Stomach smooth muscle (tissue), 2 donors: ENCODE measurements around the gene DNAAF1.
"Not testable (repeated sequence)": the region's sequence is repeated elsewhere in the genome, so short reads cannot be mapped to it uniquely, and the experiment has no call there.

Experiments
- H3K27ac ChIP-seq: one replicate; pipeline ENCODE4 v1.7.0; 2013; ENCODE audit warnings: mild to moderate bottlenecking, low read length, inconsistent platforms
- H3K27me3 ChIP-seq, 2 donors: one replicate each; pipeline ENCODE4 v1.7.0; 2013; ENCODE audit warnings: low read length in 2 of 2; ENCODE audit not compliant: insufficient read depth in 2 of 2, control insufficient read depth in 1 of 2
- H3K36me3 ChIP-seq, 2 donors: one replicate each; pipeline ENCODE4 v1.7.0; 2013; ENCODE audit warnings: low read length in 2 of 2; ENCODE audit not compliant: control insufficient read depth in 2 of 2, insufficient read depth in 2 of 2
- H3K4me1 ChIP-seq: one replicate; pipeline ENCODE4 v1.7.0; 2013; ENCODE audit warnings: low read length; ENCODE audit not compliant: control insufficient read depth, insufficient read depth
- H3K4me3 ChIP-seq, 2 donors: one replicate each; pipeline ENCODE4 v1.7.0; 2013; ENCODE audit warnings: low read length in 2 of 2
- H3K9ac ChIP-seq, 2 donors: one replicate each; pipeline ENCODE4 v1.7.0; 2013; ENCODE audit warnings: low read length in 2 of 2, mild to moderate bottlenecking in 1 of 2
- H3K9me3 ChIP-seq, 2 donors: one replicate each; pipeline ENCODE4 v1.7.0; 2013; ENCODE audit warnings: low read length in 2 of 2; ENCODE audit not compliant: control insufficient read depth in 2 of 2
- donor health status: healthy.
- donor health status: Pancreatic carcinoma.

DNAAF1 gene

GRCh38 chr16:84197466-84198128 lies 52.5 kb downstream of the DNAAF1 start:
- Histone ChIP-seq H3K27ac (no peak overlapping the region), H3K4me1 (no peaks in the 10 kb centered on the region), H3K9me3 (no peaks in the 10 kb centered on the region)

DNA sequence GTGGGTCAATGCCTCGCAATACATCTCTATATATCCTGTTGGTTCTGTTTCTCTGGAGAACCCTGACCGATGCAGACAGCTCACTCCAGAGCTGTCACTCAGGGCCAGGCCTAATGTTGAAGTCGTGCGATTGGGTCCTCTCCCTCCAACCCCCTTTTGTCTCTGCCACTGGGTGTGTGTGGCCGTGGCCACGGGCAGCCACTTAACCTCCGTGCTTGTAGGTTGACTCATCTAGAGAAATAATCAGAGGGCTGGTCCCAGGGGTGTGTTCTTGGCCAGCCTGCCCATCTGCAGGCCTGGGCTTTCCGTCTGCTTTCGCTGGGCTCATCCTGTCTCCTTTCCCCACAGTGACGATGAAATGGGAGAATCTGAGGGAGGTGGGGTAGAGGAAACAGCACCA lies 53.3 kb downstream of the DNAAF1 start:
- H3K27me3 ChIP-seq = peaks cover 0 to 5% of the 10 kb centered on the region in 2 donors
- no peaks in the 10 kb centered on the region for H3K4me1 ChIP-seq
- H3K4me3 ChIP-seq = no peak overlapping the region
- H3K9me3 ChIP-seq = no peaks in the 10 kb centered on the region
- H3K27ac ChIP-seq = no peak overlapping the region
- no peaks in the 10 kb centered on the region for H3K36me3 ChIP-seq
- H3K9ac ChIP-seq = no peak overlapping the region

More at GRCh38 chr16:84197466-84198128, 52.5 kb downstream of the DNAAF1 start:
- H3K9ac ChIP-seq = no peak overlapping the region
- H3K4me3 ChIP-seq = no peak overlapping the region
- H3K36me3 ChIP-seq = no peaks in the 10 kb centered on the region
- H3K27me3 ChIP-seq = peaks cover 0 to 5% of the 10 kb centered on the region in 2 donors

- Histone ChIP-seq H3K36me3 (no peaks in the 10 kb centered on the region), H3K27me3 (peaks cover 0 to 5% of the 10 kb centered on the region in 2 donors), H3K9me3 (no peaks in the 10 kb centered on the region), H3K27ac (no peak overlapping the region), H3K4me1 (no peaks in the 10 kb centered on the region), H3K4me3 (no peak overlapping the region), H3K9ac (no peak overlapping the region)
Observed at GRCh38 chr16:84199097-84199496, 54.0 kb downstream of the DNAAF1 start.

GRCh38 chr16:84199861-84200260 lies 54.8 kb downstream of the DNAAF1 start:
- Histone ChIP-seq H3K9me3 (no peaks in the 10 kb centered on the region), H3K27me3 (peaks cover 0 to 5% of the 10 kb centered on the region in 2 donors), H3K4me3 (no peak overlapping the region), H3K9ac (no peak overlapping the region), H3K27ac (no peak overlapping the region), H3K36me3 (no peaks in the 10 kb centered on the region), H3K4me1 (no peaks in the 10 kb centered on the region)

GRCh38 chr16:84204551-84204950 lies 59.4 kb downstream of the DNAAF1 start:
- not testable (repeated sequence) for H3K36me3 ChIP-seq, H3K27me3 ChIP-seq, H3K27ac ChIP-seq, H3K9me3 ChIP-seq, H3K4me3 ChIP-seq, H3K9ac ChIP-seq, H3K4me1 ChIP-seq

- H3K27me3 ChIP-seq, H3K36me3 ChIP-seq, H3K9ac ChIP-seq, H3K4me3 ChIP-seq, H3K27ac ChIP-seq, H3K4me1 ChIP-seq, H3K9me3 ChIP-seq: not testable (repeated sequence)
Observed at GRCh38 chr16:84205123-84205522, 60.0 kb downstream of the DNAAF1 start.

GRCh38 chr16:84205976-84206691 lies 61.0 kb downstream of the DNAAF1 start:
- no peak overlapping the region for H3K27ac ChIP-seq
- no peak overlapping the region for H3K4me3 ChIP-seq
- no peaks in the 10 kb centered on the region for H3K27me3 ChIP-seq
- no peak overlapping the region for H3K9ac ChIP-seq
- no peaks in the 10 kb centered on the region for H3K36me3 ChIP-seq
- H3K9me3 ChIP-seq = no peaks in the 10 kb centered on the region
- no peaks in the 10 kb centered on the region for H3K4me1 ChIP-seq

- Histone ChIP-seq H3K9me3 (no peaks in the 10 kb centered on the region), H3K27ac (no peak overlapping the region), H3K36me3 (no peaks in the 10 kb centered on the region), H3K4me3 (no peak overlapping the region), H3K27me3 (no peaks in the 10 kb centered on the region), H3K4me1 (no peaks in the 10 kb centered on the region), H3K9ac (no peak overlapping the region)
Observed at GRCh38 chr16:84207251-84207650, 62.1 kb downstream of the DNAAF1 start.

DNA sequence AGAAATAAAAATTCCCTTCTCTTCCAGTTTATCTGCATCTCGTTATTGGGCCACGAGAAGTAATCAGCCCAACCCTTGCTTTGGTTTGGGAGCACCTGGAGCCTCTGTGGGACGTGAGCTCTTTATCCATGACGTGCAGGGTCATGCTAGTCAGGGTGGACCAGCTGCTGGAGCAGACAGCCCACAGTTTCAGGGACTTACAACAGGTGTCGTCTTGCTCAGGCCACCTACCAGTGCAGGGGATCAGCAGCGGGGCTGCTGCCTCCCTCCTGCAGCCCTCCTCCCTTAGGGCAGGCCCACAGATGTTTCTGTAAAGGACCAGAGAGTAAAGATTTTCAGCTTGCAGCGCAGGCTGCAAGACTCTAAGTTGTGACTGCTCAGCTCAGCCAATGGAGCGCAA lies 62.8 kb downstream of the DNAAF1 start:
- Histone ChIP-seq H3K9ac (no peak overlapping the region), H3K4me1 (no peaks in the 10 kb centered on the region), H3K4me3 (no peak overlapping the region), H3K36me3 (no peaks in the 10 kb centered on the region), H3K9me3 (no peaks in the 10 kb centered on the region), H3K27ac (no peak overlapping the region), H3K27me3 (no peaks in the 10 kb centered on the region)

GRCh38 chr16:84209989-84210388 lies 64.9 kb downstream of the DNAAF1 start:
- Histone ChIP-seq H3K4me3 (no peak overlapping the region), H3K27ac (no peak overlapping the region), H3K4me1 (no peaks in the 10 kb centered on the region), H3K27me3 (no peaks in the 10 kb centered on the region), H3K36me3 (no peaks in the 10 kb centered on the region), H3K9me3 (no peaks in the 10 kb centered on the region), H3K9ac (no peak overlapping the region)

DNA sequence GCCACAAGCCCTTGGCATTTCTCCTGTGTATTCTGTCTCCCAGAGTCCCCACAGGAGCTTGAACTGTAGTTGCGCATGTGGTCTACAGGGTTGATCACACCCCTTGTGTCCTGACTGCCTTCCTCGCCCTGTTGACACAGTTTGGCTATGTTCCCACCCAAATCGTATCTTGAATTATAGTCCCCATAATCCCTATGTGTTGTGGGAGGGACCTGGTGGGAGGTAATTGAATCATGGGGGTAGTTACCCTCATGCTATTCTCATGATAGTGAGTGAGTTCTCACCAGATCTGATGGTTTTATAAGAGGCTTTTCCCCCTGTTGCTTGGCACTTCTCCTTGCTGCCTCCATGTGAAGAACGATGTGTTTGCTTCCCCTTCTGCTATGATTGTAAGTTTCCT lies 67.0 kb downstream of the DNAAF1 start:
- Histone ChIP-seq H3K36me3 (no peaks in the 10 kb centered on the region), H3K9me3 (no peaks in the 10 kb centered on the region), H3K4me1 (no peaks in the 10 kb centered on the region), H3K9ac (no peak overlapping the region), H3K4me3 (no peak overlapping the region), H3K27ac (no peak overlapping the region), H3K27me3 (peaks cover 0 to 2% of the 10 kb centered on the region in 2 donors)
